SH-SY5Y (cell line): ENCODE measurements around the gene MGAT3.

Experiments used
- GATA2 ChIP-seq: IDR thresholded peaks from 2 replicates; pipeline ENCODE4 v1.6.1; 2011; ENCODE audit warnings: mild to moderate bottlenecking, low read depth, low read length
- GATA3 ChIP-seq: IDR thresholded peaks from 2 replicates; pipeline ENCODE4 v1.6.1; 2011; ENCODE audit warnings: low read depth, mild to moderate bottlenecking, low read length, moderate library complexity

MGAT3 gene

GRCh38 chr22:39456522-39457197 is at the start of gene MGAT3:
TSS of gene MGAT3 (plus strand) at chr22:39457012. CDS start at chr22:39487348, 30,336 bp downstream.
- no peak for TF ChIP-seq GATA3
- TF ChIP-seq GATA2 = no peak

GRCh38 chr22:39408173-39408572 is 48.6 kb upstream of the MGAT3 start:
- no peak for TF ChIP-seq GATA3
- no peak for TF ChIP-seq GATA2

- TF ChIP-seq GATA2 (no peak), GATA3 (no peak)
Measured at GRCh38 chr22:39408807-39409206, 48.0 kb upstream of the MGAT3 start.

- TF ChIP-seq GATA3 (no peak), GATA2 (no peak)
Measured at GRCh38 chr22:39409516-39410029, 47.2 kb upstream of the MGAT3 start.

GRCh38 chr22:39410264-39410663 is 46.5 kb upstream of the MGAT3 start:
- TF ChIP-seq GATA2 (no peak), GATA3 (no peak)

GRCh38 chr22:39414377-39414776 is 42.4 kb upstream of the MGAT3 start:
- TF ChIP-seq GATA3 = no peak
- no peak for TF ChIP-seq GATA2

- TF ChIP-seq GATA2 = no peak
- no peak for TF ChIP-seq GATA3
Measured at GRCh38 chr22:39414886-39415285, 41.9 kb upstream of the MGAT3 start.

GRCh38 chr22:39415506-39415905 is 41.3 kb upstream of the MGAT3 start:
- TF ChIP-seq GATA3 = no peak
- TF ChIP-seq GATA2 = no peak

- TF ChIP-seq GATA3 (no peak), GATA2 (no peak)
Measured at GRCh38 chr22:39416319-39416718, 40.5 kb upstream of the MGAT3 start.

- TF ChIP-seq GATA2 (no peak), GATA3 (no peak)
Measured at GRCh38 chr22:39417641-39418040, 39.2 kb upstream of the MGAT3 start.

- no peak for TF ChIP-seq GATA3
- TF ChIP-seq GATA2 = no peak
Measured at GRCh38 chr22:39418696-39419095, 38.1 kb upstream of the MGAT3 start.

- TF ChIP-seq GATA2 = no peak
- no peak for TF ChIP-seq GATA3
Measured at GRCh38 chr22:39419096-39419495, 37.7 kb upstream of the MGAT3 start.

GRCh38 chr22:39419911-39420310 is 36.9 kb upstream of the MGAT3 start:
- no peak for TF ChIP-seq GATA3
- no peak for TF ChIP-seq GATA2

GRCh38 chr22:39421691-39422090 is 35.1 kb upstream of the MGAT3 start:
- no peak for TF ChIP-seq GATA2
- TF ChIP-seq GATA3 = no peak

- TF ChIP-seq GATA3 (no peak), GATA2 (no peak)
Measured at GRCh38 chr22:39422101-39422500, 34.7 kb upstream of the MGAT3 start.
